Tibial nerve (tissue), 4 donors: ENCODE measurements around the gene OR10H1.

ENCODE experiments used
- EP300 ChIP-seq, 2 donors: sonication (generic); formaldehyde crosslinking; IDR thresholded peaks; one replicate each; pipeline ENCODE4 v1.6.1; 2017; ENCODE audit warnings: antibody characterized with exemption in 2 of 2, mild to moderate bottlenecking in 1 of 2
- POLR2A ChIP-seq, 2 donors: fragments of 450-650 bp; IDR thresholded peaks; one replicate each; pipeline ENCODE4 v1.6.1; 2017; ENCODE audit warnings: antibody characterized with exemption in 2 of 2, mild to moderate bottlenecking in 2 of 2, moderate library complexity in 2 of 2
- TF ChIP-seq, protein P1 (sequence below), 5 experiments: fragments of 200-600 bp in 3 of 5; fragments of 450-650 bp in 2 of 5; sonication (generic) in 3 of 5; IDR thresholded peaks; one replicate each; pipeline ENCODE4 v1.5.1; 2016 to 2019; ENCODE audit warnings: antibody characterized with exemption in 5 of 5, mild to moderate bottlenecking in 3 of 5, moderate library complexity in 2 of 5

DNA sequence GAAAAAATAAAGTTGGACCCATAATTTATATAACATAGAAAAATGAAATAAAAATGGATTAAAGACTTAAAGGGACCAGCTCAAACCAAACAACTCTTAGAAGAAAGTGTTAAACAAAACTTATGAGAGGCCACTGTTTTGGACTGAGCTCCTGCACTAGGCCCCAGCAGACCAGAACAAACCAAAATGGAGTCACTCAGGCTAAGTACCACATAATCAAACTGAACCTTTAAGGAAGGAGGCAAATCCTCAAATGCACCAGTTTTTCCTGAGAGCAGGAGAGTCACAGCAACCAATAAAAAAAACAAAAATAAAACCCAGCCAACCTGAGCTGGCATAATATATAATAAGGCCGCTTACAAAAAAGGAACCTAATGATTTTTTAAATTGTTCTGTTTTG lies 10.3 kb upstream of the OR10H1 start:
- TF ChIP-seq, protein P1, sequence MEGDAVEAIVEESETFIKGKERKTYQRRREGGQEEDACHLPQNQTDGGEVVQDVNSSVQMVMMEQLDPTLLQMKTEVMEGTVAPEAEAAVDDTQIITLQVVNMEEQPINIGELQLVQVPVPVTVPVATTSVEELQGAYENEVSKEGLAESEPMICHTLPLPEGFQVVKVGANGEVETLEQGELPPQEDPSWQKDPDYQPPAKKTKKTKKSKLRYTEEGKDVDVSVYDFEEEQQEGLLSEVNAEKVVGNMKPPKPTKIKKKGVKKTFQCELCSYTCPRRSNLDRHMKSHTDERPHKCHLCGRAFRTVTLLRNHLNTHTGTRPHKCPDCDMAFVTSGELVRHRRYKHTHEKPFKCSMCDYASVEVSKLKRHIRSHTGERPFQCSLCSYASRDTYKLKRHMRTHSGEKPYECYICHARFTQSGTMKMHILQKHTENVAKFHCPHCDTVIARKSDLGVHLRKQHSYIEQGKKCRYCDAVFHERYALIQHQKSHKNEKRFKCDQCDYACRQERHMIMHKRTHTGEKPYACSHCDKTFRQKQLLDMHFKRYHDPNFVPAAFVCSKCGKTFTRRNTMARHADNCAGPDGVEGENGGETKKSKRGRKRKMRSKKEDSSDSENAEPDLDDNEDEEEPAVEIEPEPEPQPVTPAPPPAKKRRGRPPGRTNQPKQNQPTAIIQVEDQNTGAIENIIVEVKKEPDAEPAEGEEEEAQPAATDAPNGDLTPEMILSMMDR (IDR thresholded peaks at IDR 0.05) = no peak
- TF ChIP-seq EP300 (IDR thresholded peaks at IDR 0.05) (no peak), POLR2A (IDR thresholded peaks at IDR 0.05) (no peak)
